Measurements from ENCODE around the gene UVRAG.

UVRAG gene

DNA sequence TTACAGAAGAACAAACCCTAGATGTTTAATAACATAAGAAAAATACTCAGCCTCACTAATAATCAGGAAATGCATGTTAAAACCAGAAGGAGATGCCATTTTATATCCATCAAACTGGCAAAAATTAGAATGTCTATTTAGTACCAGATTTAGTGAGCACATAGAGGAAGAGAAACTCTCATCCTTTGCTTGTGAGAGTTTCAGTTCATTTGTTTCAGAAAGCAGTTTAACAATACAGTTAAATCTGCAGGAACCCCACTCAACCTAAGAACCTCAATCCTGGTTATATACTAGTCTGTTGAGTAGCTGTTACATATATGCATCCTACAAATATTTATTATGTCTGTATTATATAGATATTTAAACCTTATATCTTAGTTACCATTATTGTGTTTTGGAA, 218.7 kb downstream of the UVRAG start:
- ChIA-PET CTCF (interaction anchor here (0.6 to 1.0 kb wide), 2 partner anchors 165 to 645 kb away, joined by 3 to 5 read pairs; no protein-coding TSS in a partner anchor), POLR2A (no interaction called here)
- H3K9me3 ChIP-seq (ENCODE audit: control insufficient read depth, insufficient read depth, low read depth, low read length), result no peaks in the 10 kb centered on the region
- no peaks in the 10 kb centered on the region for H3K4me1 ChIP-seq (ENCODE audit: control insufficient read depth, insufficient read depth, low read length)
- TF ChIP-seq ZIC2 (tag by site-specific recombination; IDR thresholded peaks at IDR 0.05), result no peak
- TF ChIP-seq IKZF3 (tag by site-specific recombination; IDR thresholded peaks at IDR 0.05), result no peak
- no peak for TF ChIP-seq WT1 (tag by site-specific recombination; IDR thresholded peaks at IDR 0.05)
- no peak for TF ChIP-seq ZNF112 (tag by site-specific recombination; IDR thresholded peaks at IDR 0.05)
- no peak for TF ChIP-seq ZNF10 (tag by site-specific recombination; IDR thresholded peaks at IDR 0.05)
- TF ChIP-seq ZNF221 (tag by site-specific recombination; IDR thresholded peaks at IDR 0.05; ENCODE audit: borderline replicate concordance), result no peak
- TF ChIP-seq ZNF174 (tag by site-specific recombination; IDR thresholded peaks at IDR 0.05), result no peak
- no peak overlapping the region for H3K27ac ChIP-seq (ENCODE audit: extremely low read depth, low read depth, low read length)
- no peaks in the 10 kb centered on the region for H3K36me3 ChIP-seq (ENCODE audit: control insufficient read depth in 2 of 2, insufficient read depth in 1 of 2, low read length in 2 of 2)
- H3K4me3 ChIP-seq (ENCODE audit: low read depth, low read length), result no peak overlapping the region

DNA sequence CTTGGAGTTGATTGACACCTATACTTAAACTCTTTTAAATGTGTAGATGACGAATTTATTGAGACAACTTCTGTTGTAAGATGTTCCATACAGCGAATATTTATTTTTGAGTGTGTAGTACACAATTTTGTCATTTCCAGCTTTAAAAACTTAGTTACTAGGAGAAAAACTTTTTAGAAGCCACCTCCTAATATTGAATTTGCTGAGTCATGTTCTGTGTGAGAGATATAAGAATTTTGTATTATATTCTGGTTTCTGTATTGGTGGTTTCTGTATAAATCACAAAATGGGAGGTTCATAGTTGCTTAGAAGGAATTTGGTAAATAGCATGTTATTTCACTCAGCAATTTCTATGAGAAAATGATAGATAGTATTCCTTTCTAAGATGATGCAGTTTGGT, 220.0 kb downstream of the UVRAG start:
- H3K4me1 ChIP-seq (ENCODE audit: control insufficient read depth, insufficient read depth, low read length), result no peaks in the 10 kb centered on the region
- TF ChIP-seq HOXD13 (CRISPR knock-in tag; IDR thresholded peaks at IDR 0.05; ENCODE audit: borderline replicate concordance) (no peak), ZNF76 (tag by site-specific recombination; IDR thresholded peaks at IDR 0.05; ENCODE audit: borderline replicate concordance, low read depth) (no peak)
- no peak overlapping the region for H3K4me3 ChIP-seq (ENCODE audit: low read depth, low read length)
- POLR2A ChIA-PET, result no interaction called here
- no peaks in the 10 kb centered on the region for H3K36me3 ChIP-seq (ENCODE audit: control insufficient read depth in 2 of 2, insufficient read depth in 1 of 2, low read length in 2 of 2)
- CTCF ChIA-PET, result interaction anchor here (1.7 kb wide), 1 partner anchor 117 kb away, joined by 4 read pairs; no protein-coding TSS in a partner anchor
- H3K9me3 ChIP-seq (ENCODE audit: control insufficient read depth, insufficient read depth, low read depth, low read length), result no peaks in the 10 kb centered on the region
- H3K27ac ChIP-seq (ENCODE audit: extremely low read depth, low read depth, low read length), result no peak overlapping the region

DNA sequence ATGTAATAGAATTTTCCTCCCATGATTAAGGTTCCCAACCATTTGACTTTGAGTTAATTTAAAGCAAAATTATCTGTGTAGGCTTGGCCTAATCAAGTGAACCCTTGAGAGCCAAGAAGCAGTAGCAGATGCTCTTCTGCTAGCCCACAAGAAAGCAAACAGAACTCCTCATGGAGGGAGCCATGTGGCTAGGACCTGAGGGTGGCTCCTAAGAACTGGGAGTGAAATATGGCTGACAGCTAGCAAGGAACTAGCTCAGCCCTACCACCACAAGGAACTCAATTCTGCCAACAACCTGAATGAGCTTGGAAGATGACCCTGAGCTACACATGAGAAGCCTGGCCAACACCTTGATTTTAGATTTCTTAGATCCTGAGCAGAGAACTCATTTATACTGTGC, 223.6 kb downstream of the UVRAG start:
- ChIA-PET POLR2A (no interaction called here), CTCF (interaction anchor here (0.6 to 2.0 kb wide), 2 partner anchors 113 to 340 kb away, joined by 3 to 4 read pairs; no protein-coding TSS in a partner anchor)
- Histone ChIP-seq H3K36me3 (ENCODE audit: control insufficient read depth in 2 of 2, insufficient read depth in 1 of 2, low read length in 2 of 2) (no peaks in the 10 kb centered on the region), H3K4me1 (ENCODE audit: control insufficient read depth, insufficient read depth, low read length) (no peaks in the 10 kb centered on the region), H3K27ac (ENCODE audit: extremely low read depth, low read depth, low read length) (no peak overlapping the region), H3K4me3 (ENCODE audit: low read depth, low read length) (no peak overlapping the region), H3K9me3 (ENCODE audit: control insufficient read depth, insufficient read depth, low read depth, low read length) (no peaks in the 10 kb centered on the region)
- TF ChIP-seq SCRT2 (tag by site-specific recombination; IDR thresholded peaks at IDR 0.05), result no peak
- no peak for TF ChIP-seq ZNF776 (tag by site-specific recombination; IDR thresholded peaks at IDR 0.05; ENCODE audit: borderline replicate concordance)
- no peak for TF ChIP-seq ZNF629 (tag by site-specific recombination; IDR thresholded peaks at IDR 0.05)
- TF ChIP-seq, protein P1, sequence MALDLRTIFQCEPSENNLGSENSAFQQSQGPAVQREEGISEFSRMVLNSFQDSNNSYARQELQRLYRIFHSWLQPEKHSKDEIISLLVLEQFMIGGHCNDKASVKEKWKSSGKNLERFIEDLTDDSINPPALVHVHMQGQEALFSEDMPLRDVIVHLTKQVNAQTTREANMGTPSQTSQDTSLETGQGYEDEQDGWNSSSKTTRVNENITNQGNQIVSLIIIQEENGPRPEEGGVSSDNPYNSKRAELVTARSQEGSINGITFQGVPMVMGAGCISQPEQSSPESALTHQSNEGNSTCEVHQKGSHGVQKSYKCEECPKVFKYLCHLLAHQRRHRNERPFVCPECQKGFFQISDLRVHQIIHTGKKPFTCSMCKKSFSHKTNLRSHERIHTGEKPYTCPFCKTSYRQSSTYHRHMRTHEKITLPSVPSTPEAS (tag by site-specific recombination; IDR thresholded peaks at IDR 0.05), result no peak
- no peak for TF ChIP-seq FEZF1 (tag by site-specific recombination; IDR thresholded peaks at IDR 0.05)
- TF ChIP-seq MEIS1 (CRISPR knock-in tag; IDR thresholded peaks at IDR 0.05; ENCODE audit: borderline replicate concordance), result no peak
- TF ChIP-seq, protein P2, sequence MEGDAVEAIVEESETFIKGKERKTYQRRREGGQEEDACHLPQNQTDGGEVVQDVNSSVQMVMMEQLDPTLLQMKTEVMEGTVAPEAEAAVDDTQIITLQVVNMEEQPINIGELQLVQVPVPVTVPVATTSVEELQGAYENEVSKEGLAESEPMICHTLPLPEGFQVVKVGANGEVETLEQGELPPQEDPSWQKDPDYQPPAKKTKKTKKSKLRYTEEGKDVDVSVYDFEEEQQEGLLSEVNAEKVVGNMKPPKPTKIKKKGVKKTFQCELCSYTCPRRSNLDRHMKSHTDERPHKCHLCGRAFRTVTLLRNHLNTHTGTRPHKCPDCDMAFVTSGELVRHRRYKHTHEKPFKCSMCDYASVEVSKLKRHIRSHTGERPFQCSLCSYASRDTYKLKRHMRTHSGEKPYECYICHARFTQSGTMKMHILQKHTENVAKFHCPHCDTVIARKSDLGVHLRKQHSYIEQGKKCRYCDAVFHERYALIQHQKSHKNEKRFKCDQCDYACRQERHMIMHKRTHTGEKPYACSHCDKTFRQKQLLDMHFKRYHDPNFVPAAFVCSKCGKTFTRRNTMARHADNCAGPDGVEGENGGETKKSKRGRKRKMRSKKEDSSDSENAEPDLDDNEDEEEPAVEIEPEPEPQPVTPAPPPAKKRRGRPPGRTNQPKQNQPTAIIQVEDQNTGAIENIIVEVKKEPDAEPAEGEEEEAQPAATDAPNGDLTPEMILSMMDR (tag by site-specific recombination; IDR thresholded peaks at IDR 0.05), result no peak
- TF ChIP-seq ZNF660 (tag by site-specific recombination; IDR thresholded peaks at IDR 0.05), result no peak
- TF ChIP-seq KLF16 (tag by site-specific recombination; IDR thresholded peaks at IDR 0.05), result no peak
- no peak for TF ChIP-seq KLF10 (tag by site-specific recombination; IDR thresholded peaks at IDR 0.05)
- no peak for TF ChIP-seq ZNF350 (tag by site-specific recombination; IDR thresholded peaks at IDR 0.05)
- no peak for TF ChIP-seq ZNF248 (tag by site-specific recombination; IDR thresholded peaks at IDR 0.05)
- TF ChIP-seq ZBTB20 (tag by site-specific recombination; IDR thresholded peaks at IDR 0.05), result no peak
- no peak for TF ChIP-seq ZNF211 (tag by site-specific recombination; IDR thresholded peaks at IDR 0.05; ENCODE audit: low read depth)

Data from HEK293 (cell line).